8988T (cell line): Measurements from ENCODE around the gene SPEM3.
"Not testable (repeated sequence)": the region's sequence is repeated elsewhere in the genome, so short reads cannot be mapped to it uniquely, and the experiment has no call there.

Source experiments
- DNase-seq: peaks from one replicate; pipeline ENCODE4 v3.0.0; 2011

SPEM3 gene

DNA sequence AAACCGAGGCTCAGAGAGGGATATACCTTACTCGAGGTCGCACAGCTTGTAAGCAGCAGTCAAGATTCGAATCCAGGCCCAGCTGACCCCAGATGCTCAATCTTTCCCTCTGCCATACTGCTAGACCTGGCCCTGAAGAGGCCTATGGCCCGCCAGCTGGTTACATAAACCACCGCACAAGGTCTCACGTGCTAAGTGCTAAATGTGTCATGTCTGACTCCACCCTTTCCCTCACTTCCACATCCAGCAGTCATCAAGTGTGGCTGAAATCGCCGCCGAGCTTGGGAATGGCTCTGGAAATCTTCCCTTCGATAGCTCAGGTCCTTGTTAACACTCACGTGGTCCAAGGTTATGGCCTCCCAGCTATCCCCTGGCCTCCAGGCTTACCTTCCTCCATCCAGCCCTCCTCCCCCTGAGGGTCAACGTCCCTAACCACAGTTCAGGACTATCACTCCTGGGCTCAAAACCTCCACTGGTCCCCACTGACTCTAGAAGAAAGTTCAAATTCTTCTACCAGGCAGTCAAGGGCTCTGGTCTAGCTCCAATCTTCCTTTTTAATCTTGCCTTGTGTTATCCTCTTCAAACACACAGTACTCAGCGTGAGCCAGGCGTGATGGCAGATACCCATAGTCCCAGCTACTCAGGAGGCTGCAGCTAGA lies 47.2 kb downstream of the SPEM3 start:
- no peak for DNase-seq

DNA sequence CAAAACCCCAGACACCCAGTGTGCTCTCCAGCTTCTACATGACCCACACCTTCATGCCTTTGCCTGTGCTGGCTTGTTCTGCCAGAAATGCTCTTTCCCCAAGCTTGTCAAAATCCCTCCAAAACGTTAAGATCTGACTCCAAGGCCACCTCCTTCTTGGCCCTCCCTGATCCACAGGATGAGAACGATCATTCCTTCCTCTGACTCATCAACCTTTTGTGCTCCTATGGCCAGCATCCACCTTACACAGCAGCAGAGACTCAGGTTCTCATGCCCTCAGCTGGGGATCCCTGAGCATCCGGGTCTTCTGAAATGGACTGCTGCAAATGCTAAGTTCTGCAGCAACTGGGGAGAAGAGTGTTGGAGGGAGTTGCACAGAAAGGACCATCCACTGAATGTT lies 47.8 kb downstream of the SPEM3 start:
- peak; percentile 50 for DNase-seq

- no peak for DNase-seq
Observed at GRCh38 chr17:7476951-7477350, 48.3 kb downstream of the SPEM3 start.

DNA sequence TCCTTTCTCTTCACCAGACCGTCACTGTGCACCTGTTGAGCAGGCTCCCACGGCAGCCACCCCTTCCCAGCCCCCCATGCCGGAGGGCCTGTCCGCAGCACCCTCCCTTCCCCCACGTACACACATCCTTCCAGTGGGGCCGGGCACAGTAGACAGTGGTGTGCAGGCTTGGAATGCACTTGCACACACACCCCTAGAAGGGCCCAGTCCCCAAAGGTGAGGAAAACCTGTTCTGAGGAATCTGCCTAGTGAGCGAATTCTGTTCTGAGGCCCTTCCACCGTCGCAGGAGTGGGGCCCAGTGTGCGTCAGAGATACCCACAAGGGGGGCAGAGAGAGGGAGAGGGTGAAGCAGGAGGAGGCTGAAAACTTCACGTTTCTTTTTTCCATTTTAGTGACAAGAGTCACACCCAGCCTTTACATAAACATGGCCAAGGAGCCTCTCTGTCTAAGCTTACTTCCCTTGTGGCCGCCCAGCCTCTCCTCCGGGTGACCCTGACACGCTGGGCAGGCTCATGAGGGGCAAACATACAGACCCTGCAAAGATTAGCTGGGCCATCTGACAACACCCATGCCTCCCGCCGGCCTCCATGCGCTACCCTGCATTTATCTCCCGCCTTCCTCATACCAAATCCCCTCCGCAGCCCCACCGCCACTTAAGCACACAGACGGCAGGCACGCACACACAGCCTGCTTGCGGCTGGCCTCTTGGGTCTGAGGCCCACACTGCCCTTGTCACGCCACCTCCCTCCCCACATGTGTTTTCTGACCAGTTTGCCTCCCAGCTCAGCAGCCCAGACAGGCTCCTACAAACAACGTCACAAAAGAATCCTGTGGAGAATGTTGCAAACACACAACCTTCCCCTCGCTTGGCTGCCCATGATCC lies 49.0 kb downstream of the SPEM3 start:
- no peak for DNase-seq

DNA sequence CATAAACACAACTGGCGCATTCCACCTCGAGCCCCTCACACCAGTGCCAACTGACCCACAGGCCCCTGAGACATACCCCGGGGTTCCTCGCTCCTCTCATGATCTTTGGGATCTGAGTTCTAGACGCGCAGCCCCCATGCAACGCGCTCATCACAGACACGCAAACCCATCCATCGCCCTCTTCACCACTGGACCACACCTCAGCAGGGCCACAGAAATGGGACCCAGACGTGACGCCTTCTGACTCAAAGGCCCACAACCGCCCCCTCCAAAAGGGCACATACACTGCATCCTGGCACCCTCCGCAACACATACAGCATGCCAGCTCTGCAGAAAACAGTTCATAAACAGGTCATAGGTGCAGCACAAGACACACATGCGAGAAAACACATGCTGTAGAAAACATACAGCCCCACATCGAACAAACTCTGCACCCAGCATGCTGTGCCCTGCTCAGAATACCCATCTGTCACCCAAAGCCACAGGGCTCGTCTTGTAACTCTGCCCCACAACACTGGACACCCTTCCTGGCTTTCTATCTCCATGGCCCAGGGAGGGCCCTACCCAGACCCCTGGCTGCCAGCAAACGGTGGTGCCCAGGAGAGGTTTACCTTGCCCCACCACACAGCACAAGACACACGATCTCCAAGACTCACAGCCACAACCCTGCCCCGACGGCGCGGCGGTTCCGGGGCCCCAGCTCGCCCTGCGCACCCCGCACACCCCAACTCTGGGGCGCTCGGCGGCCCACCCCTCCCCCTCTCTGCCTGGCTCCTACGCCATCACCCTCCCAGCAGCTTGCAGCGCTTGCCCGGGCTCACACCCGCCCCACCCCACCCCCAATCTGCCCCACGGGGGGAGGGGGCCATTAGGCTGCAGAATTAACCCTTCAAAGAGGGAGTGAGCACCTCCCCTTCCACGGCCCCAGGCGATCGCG lies 49.9 kb downstream of the SPEM3 start:
- DNase-seq, result peak; percentile 53

DNA sequence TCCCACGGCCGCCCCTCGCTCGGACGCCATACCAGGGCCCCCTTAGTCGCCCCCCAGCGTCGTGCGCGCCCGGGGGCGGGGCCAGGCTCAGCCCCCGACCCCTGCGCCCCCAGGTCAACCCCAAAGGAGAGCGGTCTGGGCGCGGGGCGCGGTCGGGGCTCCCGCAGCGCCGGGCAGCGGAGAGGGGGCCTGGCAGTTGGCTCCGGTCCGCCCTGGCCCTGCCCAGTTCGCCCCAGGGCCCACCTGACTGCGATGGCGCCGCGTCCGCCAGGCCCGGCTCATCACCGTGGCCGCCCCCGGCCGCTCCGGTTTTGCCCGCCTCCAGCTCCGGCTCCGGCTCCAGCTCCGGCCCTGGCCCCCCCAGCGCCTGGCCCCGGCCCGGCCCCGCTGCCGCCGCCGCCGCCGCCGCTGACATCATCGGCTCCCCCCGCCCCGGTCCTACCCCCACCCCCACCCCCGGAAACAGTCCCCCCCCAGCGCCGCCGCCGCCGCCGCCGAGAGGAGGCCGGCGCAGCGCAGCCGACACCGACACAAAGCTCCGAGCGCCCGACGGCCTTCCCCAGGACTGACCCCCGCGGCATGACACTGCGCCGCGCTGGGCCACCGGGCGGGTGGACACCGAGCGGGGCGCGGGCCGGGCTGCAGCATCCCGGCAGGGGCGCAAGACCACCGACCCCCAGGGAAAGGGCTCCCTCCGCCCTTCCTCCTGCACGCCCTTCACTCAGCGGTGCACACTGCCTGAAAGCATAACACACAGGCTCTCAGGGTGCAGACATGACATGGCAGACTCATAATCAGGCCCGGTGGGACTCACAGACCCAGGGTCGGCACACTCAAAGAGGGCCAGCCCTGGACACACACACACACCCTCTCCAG lies 50.8 kb downstream of the SPEM3 start, which contains the start of gene ZBTB4:
Gene ZBTB4, minus strand, starts transcription at position 419 of the 876 bp plus-strand sequence. CDS start 12,830 bp downstream, outside the sequence.
- DNase-seq, result peak; percentile 60

GRCh38 chr17:7480089-7480384 lies 51.4 kb downstream of the SPEM3 start:
- no peak for DNase-seq

DNA sequence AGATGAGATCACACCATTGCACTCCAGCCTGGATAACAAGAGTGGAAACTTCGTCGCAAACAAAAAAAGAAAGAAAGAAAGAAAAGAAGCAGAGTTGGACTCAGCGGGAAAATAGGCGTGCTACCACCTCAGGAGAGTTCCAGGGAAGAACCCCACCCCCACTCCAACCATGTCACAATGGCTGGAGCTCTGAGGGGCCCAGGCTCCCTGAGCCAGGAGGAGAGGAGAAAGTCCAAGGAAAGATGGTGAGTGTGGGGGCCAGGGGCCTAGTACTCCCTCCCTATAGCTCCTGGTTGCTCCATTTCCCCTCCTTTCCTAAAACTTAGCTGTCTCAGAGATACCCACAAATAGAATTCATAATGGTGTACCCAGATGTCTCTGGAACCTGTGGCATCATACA lies 52.6 kb downstream of the SPEM3 start, which contains the start of gene SLC35G6:
Gene SLC35G6, plus strand, starts transcription at position 172 of the 400 bp plus-strand sequence. Its CDS starts 71 bp downstream, at position 243.
- not testable (repeated sequence) for DNase-seq

DNA sequence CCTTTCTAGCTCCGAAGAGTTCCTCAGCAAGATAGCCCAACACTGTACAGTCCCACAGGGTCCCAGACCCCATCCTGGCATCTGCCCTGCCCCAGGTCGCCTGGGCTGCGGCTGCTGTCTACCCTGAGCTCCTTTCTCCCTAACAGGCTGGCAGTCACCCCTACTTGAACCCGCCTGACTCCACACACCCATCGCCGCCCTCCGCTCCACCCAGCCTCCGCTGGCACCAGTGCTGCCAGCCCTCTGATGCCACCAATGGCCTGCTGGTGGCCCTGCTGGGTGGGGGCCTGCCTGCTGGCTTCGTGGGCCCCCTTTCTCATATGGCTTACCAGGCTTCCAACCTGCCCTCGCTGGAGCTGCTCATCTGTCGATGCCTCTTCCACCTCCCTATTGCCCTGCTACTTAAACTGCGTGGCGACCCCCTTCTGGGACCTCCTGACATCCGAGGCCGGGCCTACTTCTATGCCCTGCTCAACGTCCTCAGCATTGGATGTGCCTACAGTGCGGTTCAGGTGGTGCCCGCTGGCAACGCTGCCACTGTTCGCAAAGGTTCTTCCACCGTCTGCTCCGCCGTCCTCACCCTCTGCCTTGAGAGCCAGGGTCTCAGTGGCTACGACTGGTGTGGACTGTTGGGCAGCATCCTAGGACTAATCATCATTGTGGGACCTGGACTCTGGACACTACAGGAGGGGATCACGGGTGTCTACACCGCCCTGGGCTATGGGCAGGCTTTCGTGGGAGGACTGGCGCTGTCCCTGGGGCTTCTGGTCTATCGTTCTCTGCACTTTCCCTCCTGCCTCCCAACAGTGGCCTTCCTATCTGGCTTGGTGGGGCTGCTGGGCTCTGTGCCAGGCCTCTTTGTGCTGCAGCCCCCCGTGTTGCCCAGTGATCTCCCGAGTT lies 53.4 kb downstream of the SPEM3 start:
- not testable (repeated sequence) for DNase-seq
